SW 1271 (cell line): ENCODE data around the gene CEP70.
A peak's percentile ranks its signal among the peaks of the same experiment; 100 is the strongest.
"Not testable (repeated sequence)": the region's sequence is repeated elsewhere in the genome, so short reads cannot be mapped to it uniquely, and the experiment has no call there.

Experiments
- DNase-seq, 2 experiments: peaks; one replicate each; lab custom pipeline; 2025; lab: John Stamatoyannopoulos, UW

The CEP70 gene

DNA sequence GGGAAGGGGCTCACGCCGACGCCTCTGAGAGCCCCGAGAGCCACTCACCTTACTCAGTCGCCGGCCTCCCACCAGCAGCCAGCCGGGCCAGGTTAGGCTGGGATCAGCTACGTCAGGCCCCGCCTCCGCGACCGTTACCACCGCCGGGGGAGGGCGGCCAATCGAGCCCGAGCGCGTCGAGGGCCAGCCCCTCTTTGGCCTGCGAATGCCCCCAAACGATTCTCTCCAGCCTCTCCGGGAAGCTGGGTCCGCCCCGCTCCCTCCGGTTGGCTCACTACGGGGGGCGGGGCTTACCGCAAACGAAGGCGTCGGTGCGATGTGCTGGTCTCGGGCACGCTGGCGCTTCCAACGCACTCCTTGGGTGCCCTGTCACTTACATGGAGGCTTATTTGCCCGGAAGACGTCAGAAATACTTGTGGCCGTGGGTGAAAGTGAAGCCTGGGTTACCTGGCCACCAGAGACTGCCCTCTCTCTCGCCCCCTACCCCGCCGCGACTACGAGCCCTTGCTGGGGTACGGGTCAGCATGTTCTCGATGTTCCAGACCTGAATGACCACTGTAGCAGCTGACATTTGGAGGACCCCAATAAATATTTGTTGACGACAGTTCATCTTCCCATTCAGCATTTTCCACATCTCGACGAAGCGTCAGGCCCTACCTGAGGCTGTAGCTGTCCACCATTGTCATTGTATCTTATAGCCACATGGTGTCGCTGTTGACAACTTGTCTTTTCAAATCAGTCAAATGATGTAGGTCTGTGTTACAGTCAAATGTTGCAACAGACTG is at the start of gene CEP70:
TSS of gene CEP70 (minus strand) at position 111 of the 785 bp plus-strand sequence. CDS start 21,333 bp downstream, outside the sequence.
- DNase-seq = no peak

- no peak for DNase-seq
These were observed 48.8 kb upstream of the CEP70 start for GRCh38 chr3:138642927-138643253.

DNA sequence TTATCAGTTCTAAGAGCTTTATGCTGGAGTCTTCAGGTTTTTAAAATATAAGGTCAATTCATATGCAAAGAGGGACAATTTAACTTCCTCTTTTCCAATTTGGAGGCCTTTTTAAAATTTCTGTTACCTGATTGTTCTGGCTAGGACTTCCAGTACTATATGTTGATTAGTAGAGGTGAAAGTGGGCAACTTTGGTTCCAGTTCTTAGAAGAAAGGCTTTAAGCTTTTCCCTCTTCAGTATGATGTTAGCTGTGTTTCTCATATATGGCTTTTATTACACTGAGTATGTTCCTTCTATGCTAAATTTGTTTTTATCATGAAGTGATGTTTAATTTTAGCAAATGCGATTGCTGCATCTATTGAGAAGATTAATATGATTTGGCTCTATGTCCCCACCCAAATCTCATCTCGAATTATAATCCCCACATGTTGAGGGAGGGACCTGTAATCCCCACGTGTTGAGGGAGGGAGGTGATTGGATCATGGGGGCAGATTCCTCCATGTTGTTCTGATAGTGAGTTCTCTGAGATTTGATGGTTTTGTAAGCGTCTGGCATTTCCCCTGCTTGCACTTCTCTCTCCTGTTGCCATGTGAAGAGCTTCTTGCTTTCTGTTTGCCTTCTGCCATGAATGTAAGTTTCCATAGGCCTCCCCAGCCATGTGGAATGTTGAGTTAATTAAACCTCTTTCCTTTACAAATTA is 48.3 kb upstream of the CEP70 start:
- DNase-seq = no peak

DNA sequence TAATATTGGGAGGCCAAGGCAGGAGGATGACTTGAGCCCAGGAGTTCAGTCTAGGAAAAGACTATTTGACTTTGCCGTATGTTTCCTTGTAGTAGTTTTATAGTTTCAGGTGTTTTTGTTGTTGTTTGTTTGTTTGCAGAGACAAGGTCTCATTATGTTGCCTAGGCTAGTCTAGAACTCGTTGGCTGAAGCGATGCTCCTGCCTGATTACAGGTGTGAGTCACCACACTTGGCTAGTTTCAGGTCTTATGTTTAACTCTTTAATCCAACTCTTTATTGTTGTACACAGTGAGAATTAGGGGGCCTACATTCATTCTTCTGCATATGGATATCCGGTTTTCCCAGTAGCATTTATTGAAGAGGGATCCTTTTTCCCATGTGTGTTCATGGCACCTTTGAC is 46.5 kb upstream of the CEP70 start:
- DNase-seq = no peak

DNA sequence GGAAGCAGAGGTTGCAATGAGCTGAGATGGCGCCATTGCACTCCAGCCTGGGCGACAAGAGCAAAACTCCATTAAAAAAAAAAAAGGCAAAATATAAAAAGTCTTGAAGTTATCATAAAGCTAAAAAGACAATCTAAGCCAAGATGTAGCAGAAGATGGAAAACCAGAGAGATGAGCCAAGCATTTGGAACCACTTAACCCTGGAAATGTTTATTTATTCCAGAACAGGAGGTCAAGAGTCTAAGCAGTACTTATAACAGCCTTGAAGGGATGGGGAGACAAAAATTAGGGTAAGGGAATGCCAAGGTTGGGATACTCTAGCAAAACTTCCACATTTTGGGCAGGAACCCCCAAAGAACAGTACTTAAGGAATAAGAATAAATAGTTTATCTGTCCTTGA is 44.6 kb upstream of the CEP70 start:
- no peak for DNase-seq

GRCh38 chr3:138629526-138629925 is 35.5 kb upstream of the CEP70 start:
- DNase-seq = no peak

- no peak for DNase-seq
These were observed 31.8 kb upstream of the CEP70 start for GRCh38 chr3:138625707-138626365.

GRCh38 chr3:138624518-138624917 is 30.5 kb upstream of the CEP70 start:
- no peak for DNase-seq

GRCh38 chr3:138620431-138620830 is 26.4 kb upstream of the CEP70 start:
- DNase-seq = no peak

DNA sequence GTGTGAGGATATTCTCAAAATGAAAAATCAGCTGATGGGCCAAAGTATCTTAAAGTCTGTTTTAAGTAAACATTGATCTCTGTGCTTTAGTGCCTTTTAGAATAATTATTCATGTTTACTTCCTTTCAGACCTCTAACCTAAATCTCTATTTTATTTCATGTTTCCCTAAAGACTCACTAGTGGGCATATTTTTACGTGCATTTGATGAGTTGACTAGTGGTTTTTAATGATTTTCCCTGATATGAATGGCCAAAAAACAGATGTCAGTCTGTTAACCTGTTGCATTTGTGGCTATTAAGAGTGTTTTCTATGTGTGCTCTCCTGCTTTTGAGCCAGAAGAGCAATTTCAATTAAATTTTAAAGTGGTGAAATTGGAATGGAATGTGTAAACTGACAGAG is 21.4 kb upstream of the CEP70 start:
- DNase-seq = no peak

DNA sequence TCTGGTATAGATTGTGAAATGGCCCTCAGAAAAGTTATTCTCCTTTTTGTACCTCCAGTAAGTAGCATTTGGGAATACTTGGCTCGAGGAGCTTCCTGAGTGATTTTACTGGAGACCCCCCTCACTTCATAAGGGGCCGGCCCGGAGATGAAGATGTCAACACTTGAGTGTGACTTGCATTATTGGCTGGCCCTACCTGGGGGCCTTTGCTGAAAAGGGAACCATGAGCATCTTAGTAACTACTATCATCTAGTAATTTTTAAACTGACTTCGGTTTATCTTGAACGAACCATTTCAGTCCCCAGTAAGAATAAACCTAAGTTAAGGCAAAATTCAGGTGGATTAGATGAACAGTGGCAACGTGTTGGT is 15.8 kb upstream of the CEP70 start:
- DNase-seq = no peak

- peak; percentile 8 to 54 for DNase-seq
These were observed 14.5 kb upstream of the CEP70 start, which contains the start of gene FAIM for GRCh38 chr3:138608322-138609135. Gene FAIM (plus strand): TSS chr3:138608771. CDS start chr3:138619727, 10,956 bp downstream.

GRCh38 chr3:138604106-138604595 is 10.1 kb upstream of the CEP70 start:
- DNase-seq = not testable (repeated sequence)

DNA sequence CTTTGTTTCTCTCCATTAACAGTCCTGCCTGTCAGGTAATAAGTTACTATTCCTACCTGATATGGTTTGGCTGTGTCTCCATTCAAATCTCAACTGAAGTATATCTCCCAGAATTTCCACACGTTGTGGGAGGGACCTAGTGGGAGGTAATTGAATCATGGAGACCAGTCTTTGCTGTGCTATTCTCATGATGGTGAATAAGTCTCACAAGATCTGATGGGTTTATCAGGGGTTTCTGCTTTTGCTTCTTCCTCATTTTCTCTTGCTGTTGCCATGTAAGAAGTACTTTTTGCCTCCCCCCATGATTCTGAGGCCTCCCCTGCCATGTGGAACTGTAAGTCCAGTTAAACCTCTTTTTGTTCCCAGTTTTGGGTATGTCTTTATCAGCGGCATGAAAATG is 7.6 kb upstream of the CEP70 start:
- DNase-seq = not testable (repeated sequence)

DNA sequence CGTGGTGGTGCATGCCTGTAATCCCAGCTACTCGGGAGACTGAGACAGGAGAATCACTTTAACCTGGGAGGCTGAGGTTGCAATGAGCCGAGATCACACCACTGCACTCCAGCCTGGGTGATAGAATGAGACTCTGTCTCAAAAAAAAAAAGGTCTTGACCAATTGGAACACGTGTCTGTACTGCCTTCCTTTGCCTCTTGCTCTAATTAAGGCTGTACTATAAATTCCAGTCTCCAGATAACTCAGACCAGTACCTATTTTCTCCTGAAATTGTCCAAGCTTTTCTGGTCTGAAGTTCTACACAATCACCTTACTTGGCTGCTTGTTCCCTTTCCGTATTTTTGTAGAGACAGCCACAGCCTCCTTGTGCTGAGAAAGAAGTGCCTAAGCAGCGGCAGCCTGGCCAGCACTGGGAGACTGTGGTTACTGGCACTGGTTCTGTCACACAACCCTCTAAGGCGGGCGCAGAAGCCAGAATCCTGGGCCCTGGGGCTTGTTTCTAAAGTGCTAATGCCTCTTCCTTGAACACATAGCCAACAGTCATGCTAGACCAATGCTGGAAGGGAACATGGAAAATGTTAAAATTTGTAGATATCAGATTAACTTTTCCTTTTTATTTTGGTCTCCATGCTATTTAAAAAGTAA is 6.2 kb upstream of the CEP70 start:
- no peak for DNase-seq

- no peak for DNase-seq
These were observed 4.5 kb upstream of the CEP70 start for GRCh38 chr3:138598534-138598933.

GRCh38 chr3:138597186-138597976 is 3.3 kb upstream of the CEP70 start:
- not testable (repeated sequence) for DNase-seq

DNA sequence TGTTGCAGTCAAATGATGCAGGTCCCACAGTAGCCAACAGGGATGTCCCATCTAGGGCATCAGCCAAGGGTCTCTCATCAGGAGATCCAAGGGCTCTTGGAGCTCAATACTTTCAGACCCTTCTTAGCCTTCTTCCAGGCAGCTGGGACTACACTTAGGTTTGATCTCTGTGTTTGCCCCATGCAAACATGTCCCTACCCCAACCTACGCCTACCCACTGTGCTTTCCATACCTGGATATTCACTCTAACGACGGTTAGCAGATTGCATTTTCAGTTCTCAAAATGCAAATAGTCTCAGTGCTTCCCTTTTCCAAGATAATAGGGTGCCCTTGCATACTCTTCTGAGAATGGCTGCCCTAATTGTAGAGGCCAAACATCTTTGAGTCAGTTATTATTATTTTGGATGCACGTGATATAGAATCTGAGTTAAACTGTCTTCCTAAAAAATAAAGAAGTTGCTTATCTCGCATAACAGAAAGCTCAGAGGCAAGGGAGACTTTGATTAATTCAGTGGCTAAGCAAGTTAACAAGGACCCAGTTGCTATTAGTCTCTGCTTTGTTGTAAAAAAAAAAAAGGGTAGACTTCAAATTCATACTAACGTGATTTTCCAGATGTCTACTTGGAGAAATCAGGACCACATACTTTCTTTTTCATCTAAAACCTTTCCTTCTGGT is 1.0 kb upstream of the CEP70 start:
- DNase-seq = no peak

GRCh38 chr3:138593488-138594149 is 441 bp downstream of the CEP70 start:
- DNase-seq = no peak
